Measurements from ENCODE around the gene SLC37A1. TPM values are rescaled to one million over a fixed set of nuclear protein-coding genes. Genes with fewer than 3 reads are reported as not detected.

The SLC37A1 gene
- total RNA-seq, 1 experiment from 2014 or later, result 47.1 TPM

- Histone ChIP-seq H3K4me3 (ENCODE audit: low read length) (peak overlapping the region; percentile 67), H2AFZ (ENCODE audit: low read length) (0 out of 2 replicates have a peak overlapping the region, but pooled peaks have one; percentile 25), H3K27ac (ENCODE audit: low read length) (no peak overlapping the region), H3K79me2 (ENCODE audit: low read length) (no peaks in the 10 kb centered on the region), H3K4me1 (ENCODE audit: low read length) (peaks cover 24% of the 10 kb centered on the region), H3K27me3 (ENCODE audit: low read length) (no peaks in the 10 kb centered on the region), H4K20me1 (ENCODE audit: insufficient read depth, low read depth, low read length) (no peaks in the 10 kb centered on the region), H3K9ac (ENCODE audit: low read length) (peak overlapping the region; percentile 53), H3K4me2 (ENCODE audit: low read depth, low read length, poor library complexity, severe bottlenecking) (peak overlapping the region; percentile 76), H3K9me3 (ENCODE audit: low read length) (no peaks in the 10 kb centered on the region), H3K9me2 (replicated peaks; ENCODE audit: insufficient read depth, low read length) (no peaks in the 10 kb centered on the region), H3K36me3 (ENCODE audit: insufficient read depth, low read length) (no peaks in the 10 kb centered on the region)
- DNase-seq, result no peak
These were observed 17.9 kb upstream of the SLC37A1 start for GRCh38 chr21:42495765-42496119.

- Histone ChIP-seq H3K79me2 (ENCODE audit: low read length) (no peaks in the 10 kb centered on the region), H3K4me3 (ENCODE audit: low read length) (peak within 1 kb of the TSS; percentile 95), H3K4me1 (ENCODE audit: low read length) (peaks cover 21% of the 10 kb centered on the region), H3K27me3 (ENCODE audit: low read length) (no peaks in the 10 kb centered on the region), H4K20me1 (ENCODE audit: insufficient read depth, low read depth, low read length) (no peaks in the 10 kb centered on the region), H3K27ac (ENCODE audit: low read length) (no peak within 1 kb of the TSS), H3K4me2 (ENCODE audit: low read depth, low read length, poor library complexity, severe bottlenecking) (peak within 1 kb of the TSS; percentile 99), H3K9me3 (ENCODE audit: low read length) (no peaks in the 10 kb centered on the region), H3K9ac (ENCODE audit: low read length) (peak within 1 kb of the TSS; percentile 95), H2AFZ (ENCODE audit: low read length) (peak within 1 kb of the TSS; percentile 89; the same call in 1 of the 2 replicates), H3K9me2 (replicated peaks; ENCODE audit: insufficient read depth, low read length) (no peaks in the 10 kb centered on the region), H3K36me3 (ENCODE audit: insufficient read depth, low read length) (no peaks in the 10 kb centered on the region)
- peak; percentile 100 for DNase-seq
These were observed 17.4 kb upstream of the SLC37A1 start, which contains the start of gene RSPH1 for GRCh38 chr21:42496120-42496838. TSS of gene RSPH1 (minus strand) at chr21:42496224. CDS start at chr21:42496186, 38 bp downstream.

- H3K9me3 ChIP-seq (ENCODE audit: low read length), result no peaks in the 10 kb centered on the region
- no peaks in the 10 kb centered on the region for H3K9me2 ChIP-seq (replicated peaks; ENCODE audit: insufficient read depth, low read length)
- no peaks in the 10 kb centered on the region for H4K20me1 ChIP-seq (ENCODE audit: insufficient read depth, low read depth, low read length)
- no peaks in the 10 kb centered on the region for H3K27me3 ChIP-seq (ENCODE audit: low read length)
- peaks cover 21% of the 10 kb centered on the region for H3K4me1 ChIP-seq (ENCODE audit: low read length)
- peak overlapping the region; percentile 95 for H3K4me3 ChIP-seq (ENCODE audit: low read length)
- H3K36me3 ChIP-seq (ENCODE audit: insufficient read depth, low read length), result no peaks in the 10 kb centered on the region
- H3K4me2 ChIP-seq (ENCODE audit: low read depth, low read length, poor library complexity, severe bottlenecking), result peak overlapping the region; percentile 99
- H3K79me2 ChIP-seq (ENCODE audit: low read length), result no peaks in the 10 kb centered on the region
- H2AFZ ChIP-seq (ENCODE audit: low read length), result peak overlapping the region; percentile 89; the same call in 1 of the 2 replicates
- H3K27ac ChIP-seq (ENCODE audit: low read length), result no peak overlapping the region
- peak overlapping the region; percentile 95 for H3K9ac ChIP-seq (ENCODE audit: low read length)
- DNase-seq, result no peak
These were observed 16.8 kb upstream of the SLC37A1 start for GRCh38 chr21:42496839-42497202.

- no peaks in the 10 kb centered on the region for H3K9me3 ChIP-seq (ENCODE audit: low read length)
- H2AFZ ChIP-seq (ENCODE audit: low read length), result no peak overlapping the region
- no peaks in the 10 kb centered on the region for H3K79me2 ChIP-seq (ENCODE audit: low read length)
- H3K27me3 ChIP-seq (ENCODE audit: low read length), result no peaks in the 10 kb centered on the region
- no peak overlapping the region for H3K4me2 ChIP-seq (ENCODE audit: low read depth, low read length, poor library complexity, severe bottlenecking)
- no peak overlapping the region for H3K9ac ChIP-seq (ENCODE audit: low read length)
- H4K20me1 ChIP-seq (ENCODE audit: insufficient read depth, low read depth, low read length), result no peaks in the 10 kb centered on the region
- no peak for DNase-seq
- H3K36me3 ChIP-seq (ENCODE audit: insufficient read depth, low read length), result no peaks in the 10 kb centered on the region
- no peaks in the 10 kb centered on the region for H3K9me2 ChIP-seq (replicated peaks; ENCODE audit: insufficient read depth, low read length)
- peaks cover 21% of the 10 kb centered on the region for H3K4me1 ChIP-seq (ENCODE audit: low read length)
- no peak overlapping the region for H3K27ac ChIP-seq (ENCODE audit: low read length)
- H3K4me3 ChIP-seq (ENCODE audit: low read length), result no peak overlapping the region
These were observed 15.6 kb upstream of the SLC37A1 start for GRCh38 chr21:42498012-42498411.

GRCh38 chr21:42499444-42500112, 14.1 kb upstream of the SLC37A1 start:
- no peak overlapping the region for H3K27ac ChIP-seq (ENCODE audit: low read length)
- H3K9me2 ChIP-seq (replicated peaks; ENCODE audit: insufficient read depth, low read length), result no peaks in the 10 kb centered on the region
- no peak overlapping the region for H3K4me3 ChIP-seq (ENCODE audit: low read length)
- H2AFZ ChIP-seq (ENCODE audit: low read length), result no peak overlapping the region
- H3K4me2 ChIP-seq (ENCODE audit: low read depth, low read length, poor library complexity, severe bottlenecking), result no peak overlapping the region
- no peaks in the 10 kb centered on the region for H3K27me3 ChIP-seq (ENCODE audit: low read length)
- no peaks in the 10 kb centered on the region for H3K79me2 ChIP-seq (ENCODE audit: low read length)
- peaks cover 30% of the 10 kb centered on the region for H3K4me1 ChIP-seq (ENCODE audit: low read length)
- H3K9ac ChIP-seq (ENCODE audit: low read length), result no peak overlapping the region
- H4K20me1 ChIP-seq (ENCODE audit: insufficient read depth, low read depth, low read length), result no peaks in the 10 kb centered on the region
- no peaks in the 10 kb centered on the region for H3K9me3 ChIP-seq (ENCODE audit: low read length)
- no peaks in the 10 kb centered on the region for H3K36me3 ChIP-seq (ENCODE audit: insufficient read depth, low read length)
- DNase-seq, result no peak

- H3K9me2 ChIP-seq (replicated peaks; ENCODE audit: insufficient read depth, low read length), result no peaks in the 10 kb centered on the region
- H3K79me2 ChIP-seq (ENCODE audit: low read length), result no peaks in the 10 kb centered on the region
- peaks cover 36% of the 10 kb centered on the region for H3K4me1 ChIP-seq (ENCODE audit: low read length)
- H4K20me1 ChIP-seq (ENCODE audit: insufficient read depth, low read depth, low read length), result no peaks in the 10 kb centered on the region
- no peaks in the 10 kb centered on the region for H3K9me3 ChIP-seq (ENCODE audit: low read length)
- no peaks in the 10 kb centered on the region for H3K27me3 ChIP-seq (ENCODE audit: low read length)
- no peak overlapping the region for H3K27ac ChIP-seq (ENCODE audit: low read length)
- no peaks in the 10 kb centered on the region for H3K36me3 ChIP-seq (ENCODE audit: insufficient read depth, low read length)
- H3K4me2 ChIP-seq (ENCODE audit: low read depth, low read length, poor library complexity, severe bottlenecking), result no peak overlapping the region
- H3K9ac ChIP-seq (ENCODE audit: low read length), result no peak overlapping the region
- H3K4me3 ChIP-seq (ENCODE audit: low read length), result no peak overlapping the region
- no peak for DNase-seq
- H2AFZ ChIP-seq (ENCODE audit: low read length), result no peak overlapping the region
These were observed 13.4 kb upstream of the SLC37A1 start for GRCh38 chr21:42500225-42500624.

- Histone ChIP-seq H3K4me2 (ENCODE audit: low read depth, low read length, poor library complexity, severe bottlenecking) (no peak overlapping the region), H3K4me1 (ENCODE audit: low read length) (peaks cover 36% of the 10 kb centered on the region), H3K27me3 (ENCODE audit: low read length) (no peaks in the 10 kb centered on the region), H3K9me3 (ENCODE audit: low read length) (no peaks in the 10 kb centered on the region), H3K9ac (ENCODE audit: low read length) (no peak overlapping the region), H3K4me3 (ENCODE audit: low read length) (no peak overlapping the region), H3K27ac (ENCODE audit: low read length) (no peak overlapping the region), H3K79me2 (ENCODE audit: low read length) (no peaks in the 10 kb centered on the region), H2AFZ (ENCODE audit: low read length) (no peak overlapping the region), H4K20me1 (ENCODE audit: insufficient read depth, low read depth, low read length) (no peaks in the 10 kb centered on the region), H3K36me3 (ENCODE audit: insufficient read depth, low read length) (no peaks in the 10 kb centered on the region), H3K9me2 (replicated peaks; ENCODE audit: insufficient read depth, low read length) (no peaks in the 10 kb centered on the region)
- DNase-seq, result no peak
These were observed 12.9 kb upstream of the SLC37A1 start for GRCh38 chr21:42500736-42501135.

GRCh38 chr21:42503711-42504110, 9.9 kb upstream of the SLC37A1 start:
- no peak overlapping the region for H3K4me2 ChIP-seq (ENCODE audit: low read depth, low read length, poor library complexity, severe bottlenecking)
- no peaks in the 10 kb centered on the region for H4K20me1 ChIP-seq (ENCODE audit: insufficient read depth, low read depth, low read length)
- H3K9ac ChIP-seq (ENCODE audit: low read length), result no peak overlapping the region
- no peak for DNase-seq
- no peaks in the 10 kb centered on the region for H3K79me2 ChIP-seq (ENCODE audit: low read length)
- no peaks in the 10 kb centered on the region for H3K27me3 ChIP-seq (ENCODE audit: low read length)
- H3K27ac ChIP-seq (ENCODE audit: low read length), result no peak overlapping the region
- no peak overlapping the region for H3K4me3 ChIP-seq (ENCODE audit: low read length)
- 0 out of 2 replicates have a peak overlapping the region, but pooled peaks have one; percentile 42 for H2AFZ ChIP-seq (ENCODE audit: low read length)
- H3K4me1 ChIP-seq (ENCODE audit: low read length), result peaks cover 20% of the 10 kb centered on the region
- no peaks in the 10 kb centered on the region for H3K9me2 ChIP-seq (replicated peaks; ENCODE audit: insufficient read depth, low read length)
- no peaks in the 10 kb centered on the region for H3K36me3 ChIP-seq (ENCODE audit: insufficient read depth, low read length)
- no peaks in the 10 kb centered on the region for H3K9me3 ChIP-seq (ENCODE audit: low read length)
